BE2C (cell line): ENCODE results near the gene KIAA0930.

Source experiments
- DNase-seq: peaks from one replicate; pipeline ENCODE4 v3.0.0-alpha.2; 2020
- H3K27me3 ChIP-seq: fragments of 250-450 bp; sonication (Bioruptor Pico); 2 replicates; pipeline ENCODE4 v1.5.1; 2020; ENCODE audit warnings: mild to moderate bottlenecking
- H3K36me3 ChIP-seq: fragments of 250-450 bp; sonication (Bioruptor Pico); 2 replicates; pipeline ENCODE4 v1.5.1; 2020; ENCODE audit warnings: mild to moderate bottlenecking
- H3K4me1 ChIP-seq: fragments of 250-450 bp; sonication (Bioruptor Pico); 2 replicates; pipeline ENCODE4 v1.5.1; 2020
- H3K4me3 ChIP-seq: 2 replicates; pipeline ENCODE4 v1.5.1; 2011; ENCODE audit warnings: low read depth, low read length
- H3K9me3 ChIP-seq: fragments of 250-450 bp; sonication (Bioruptor Pico); 2 replicates; pipeline ENCODE4 v1.5.1; 2020
- CTCF ChIP-seq: IDR thresholded peaks from 2 replicates; pipeline ENCODE4 v1.5.1; 2012; ENCODE audit warnings: mild to moderate bottlenecking, low read depth, low read length

Gene KIAA0930

DNA sequence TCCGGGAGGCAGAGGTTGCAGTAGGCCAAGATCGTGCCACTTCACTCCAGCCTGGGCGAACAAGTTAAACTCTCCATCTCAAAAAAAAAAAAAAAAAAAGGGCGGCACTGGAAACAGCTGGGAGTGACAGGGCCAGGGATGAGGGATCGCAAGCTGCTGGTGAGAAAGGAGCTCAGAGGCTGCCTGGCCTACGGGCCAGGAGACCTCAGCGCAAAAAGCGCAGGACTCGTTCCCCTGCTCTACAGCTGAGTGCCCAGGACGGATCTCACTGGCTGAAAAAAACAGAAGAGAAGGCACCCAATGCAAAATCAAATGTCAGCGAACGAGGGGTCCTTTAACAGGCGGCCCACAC, 77.6 kb downstream of the KIAA0930 start:
- peak; percentile 33 for DNase-seq
- TF ChIP-seq CTCF: no peak
- peaks cover 8% of the 10 kb centered on the region for H3K4me1 ChIP-seq
- no peaks in the 10 kb centered on the region for H3K27me3 ChIP-seq
- peaks cover 24% of the 10 kb centered on the region for H3K36me3 ChIP-seq
- H3K4me3 ChIP-seq: peak overlapping the region; percentile 96
- no peaks in the 10 kb centered on the region for H3K9me3 ChIP-seq

GRCh38 chr22:45162531-45162930, 78.2 kb downstream of the KIAA0930 start:
- H3K4me1 ChIP-seq: peaks cover 13% of the 10 kb centered on the region
- peaks cover 25% of the 10 kb centered on the region for H3K36me3 ChIP-seq
- H3K4me3 ChIP-seq: peak overlapping the region; percentile 96
- H3K27me3 ChIP-seq: no peaks in the 10 kb centered on the region
- H3K9me3 ChIP-seq: no peaks in the 10 kb centered on the region
- DNase-seq: no peak
- TF ChIP-seq CTCF: no peak

- peaks cover 30% of the 10 kb centered on the region for H3K36me3 ChIP-seq
- TF ChIP-seq CTCF: peak; percentile 12; the same call in 1 of the 2 replicates
- no peaks in the 10 kb centered on the region for H3K9me3 ChIP-seq
- peaks cover 23% of the 10 kb centered on the region for H3K4me1 ChIP-seq
- no peak for DNase-seq
- no peaks in the 10 kb centered on the region for H3K27me3 ChIP-seq
- H3K4me3 ChIP-seq: no peak overlapping the region
Observed at GRCh38 chr22:45159652-45160462, 80.8 kb downstream of the KIAA0930 start.

DNA sequence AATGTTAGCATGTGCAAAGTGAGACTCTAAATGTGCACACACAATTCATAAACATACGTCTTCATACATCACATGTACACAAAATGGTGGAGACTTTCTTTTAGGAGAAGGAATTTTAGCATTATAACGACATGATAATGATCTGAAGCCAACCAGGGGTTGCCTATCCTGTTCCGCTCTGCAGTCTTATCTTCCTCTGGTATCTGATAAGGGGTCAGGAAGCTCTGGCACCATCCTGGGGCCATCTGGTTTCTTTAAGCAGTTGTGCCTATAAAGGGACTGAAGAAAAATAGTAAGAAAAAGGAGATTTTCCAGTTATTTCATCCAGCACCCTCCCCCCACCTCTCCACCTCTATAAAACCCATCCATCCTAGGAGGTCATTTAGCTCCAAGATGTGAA, 82.8 kb downstream of the KIAA0930 start:
- peaks cover 37% of the 10 kb centered on the region for H3K36me3 ChIP-seq
- no peaks in the 10 kb centered on the region for H3K27me3 ChIP-seq
- peaks cover 23% of the 10 kb centered on the region for H3K4me1 ChIP-seq
- H3K4me3 ChIP-seq: no peak overlapping the region
- DNase-seq: no peak
- H3K9me3 ChIP-seq: no peaks in the 10 kb centered on the region
- TF ChIP-seq CTCF: no peak

GRCh38 chr22:45155050-45155840, 85.4 kb downstream of the KIAA0930 start:
- H3K4me3 ChIP-seq: no peak overlapping the region
- no peaks in the 10 kb centered on the region for H3K9me3 ChIP-seq
- DNase-seq: no peak
- peaks cover 40% of the 10 kb centered on the region for H3K36me3 ChIP-seq
- no peak for TF ChIP-seq CTCF
- H3K4me1 ChIP-seq: peaks cover 23% of the 10 kb centered on the region
- no peaks in the 10 kb centered on the region for H3K27me3 ChIP-seq

DNA sequence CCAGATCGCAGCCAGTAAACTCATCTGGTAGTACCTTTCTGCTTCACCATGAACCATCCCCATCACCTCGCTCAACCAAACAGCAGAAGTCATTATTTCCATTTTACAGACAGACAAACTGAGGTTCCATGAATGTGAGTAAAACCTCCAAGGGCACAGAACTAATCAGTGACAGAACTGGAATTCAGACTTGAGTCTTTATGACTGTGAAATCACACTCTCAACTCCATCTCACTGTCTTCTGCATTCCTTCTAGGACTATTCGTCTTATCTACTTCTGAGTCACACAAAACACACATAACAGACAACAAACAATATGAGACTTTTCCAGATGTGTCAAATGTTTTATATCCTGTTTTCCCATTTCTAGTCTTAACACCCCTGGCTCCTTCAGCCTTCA, 86.3 kb downstream of the KIAA0930 start:
- no peak overlapping the region for H3K4me3 ChIP-seq
- H3K27me3 ChIP-seq: no peaks in the 10 kb centered on the region
- peaks cover 23% of the 10 kb centered on the region for H3K4me1 ChIP-seq
- no peak for TF ChIP-seq CTCF
- no peaks in the 10 kb centered on the region for H3K9me3 ChIP-seq
- peaks cover 49% of the 10 kb centered on the region for H3K36me3 ChIP-seq
- no peak for DNase-seq
